ENCODE data around the gene KCNMB3.

GRCh38 chr3:179224584-179224983, 26.3 kb downstream of the KCNMB3 start:
- TF ChIP-seq CTCF (IDR thresholded peaks at IDR 0.05; ENCODE audit: low read depth, low read length) (no peak), EZH2phosphoT487 (IDR thresholded peaks at IDR 0.05; ENCODE audit: low read depth) (no peak)

All from OCI-LY3 (cell line).